ENCODE results near the gene PHKA1. TPM values are rescaled to one million over a fixed set of nuclear protein-coding genes. Genes with fewer than 3 reads are reported as not detected.

Gene PHKA1
- total RNA-seq, 6 experiments from 2014 or later = 0.92 to 2.5 (median 1.7) TPM

DNA sequence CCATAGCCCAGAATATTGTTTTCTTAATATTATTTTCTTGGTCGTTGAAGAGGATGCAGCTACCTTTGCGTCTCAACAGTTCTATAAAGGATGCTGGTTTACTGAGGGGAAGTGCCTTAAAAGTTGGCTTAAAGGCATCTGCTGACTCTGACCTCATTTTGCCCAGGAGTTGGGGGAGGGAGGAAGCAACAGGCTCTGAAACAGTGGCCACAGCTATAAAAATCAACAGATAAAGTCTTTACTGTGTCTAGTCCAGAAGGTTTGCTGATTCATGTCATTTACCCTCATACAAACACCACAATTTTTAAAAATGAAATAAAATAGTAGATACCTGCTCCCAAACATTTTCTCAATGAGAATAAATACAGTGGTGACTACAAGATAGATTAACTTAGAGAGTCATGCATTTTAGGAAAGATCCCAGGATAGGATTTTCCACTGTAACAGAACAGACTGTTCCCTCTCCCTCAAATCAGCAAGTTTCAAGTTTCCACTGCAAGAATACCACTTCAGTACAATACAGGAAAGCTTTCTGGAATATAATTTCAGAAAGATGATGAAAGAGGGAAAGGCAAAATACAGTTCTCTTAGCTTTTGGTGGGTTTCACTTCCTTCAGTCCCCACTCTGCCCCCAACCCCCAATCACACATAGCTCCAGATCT is 1.9 kb downstream of the PHKA1 start:
- intact Hi-C loops (cut with DNase I) = no loop called here
- Histone ChIP-seq H3K27me3 (no peaks in the 10 kb centered on the region), H3K4me1 (no peaks in the 10 kb centered on the region), H3K4me3 (no peak overlapping the region), H3K27ac (no peak overlapping the region), H3K36me3 (no peaks in the 10 kb centered on the region), H3K9me3 (no peaks in the 10 kb centered on the region)
- DNase-seq (no peak), ATAC-seq (no peak)
- TF ChIP-seq POLR2A (IDR thresholded peaks at IDR 0.05) = no peak
- TF ChIP-seq CTCF (IDR thresholded peaks at IDR 0.05) = no peak
- WGBS (ENCODE audit: insufficient coverage, low coverage, low lambda C conversion rate, missing lambda C conversion rate) = 26% methylated on average over 2 of the region's 2 CpGs

DNA sequence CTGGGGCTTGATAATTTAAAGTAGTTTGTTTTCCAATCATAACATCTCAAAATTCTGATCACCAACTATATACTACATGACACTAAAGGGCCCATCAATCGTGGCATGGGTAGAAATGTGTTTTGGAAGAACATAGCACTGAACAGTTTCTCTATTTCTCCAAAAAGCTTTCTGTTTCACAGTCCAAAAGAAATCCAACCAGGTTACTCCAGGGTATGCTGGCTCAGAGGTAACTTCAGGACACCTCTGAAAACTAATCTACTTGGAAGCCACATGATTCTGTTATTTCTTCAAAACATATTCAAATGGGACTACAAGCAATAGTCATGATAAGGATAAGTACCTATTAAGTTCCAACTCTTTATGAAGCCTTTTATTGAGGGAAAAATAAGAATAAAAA is 8.3 kb downstream of the PHKA1 start:
- DNase-seq (no peak), ATAC-seq (peak in 1 of 4 donors; percentile 62)
- Histone ChIP-seq H3K27ac (no peak overlapping the region), H3K27me3 (no peaks in the 10 kb centered on the region), H3K4me3 (no peak overlapping the region), H3K36me3 (no peaks in the 10 kb centered on the region), H3K4me1 (no peaks in the 10 kb centered on the region), H3K9me3 (no peaks in the 10 kb centered on the region)
- TF ChIP-seq POLR2A (IDR thresholded peaks at IDR 0.05) (no peak), CTCF (IDR thresholded peaks at IDR 0.05) (no peak)
- intact Hi-C loops (cut with DNase I) = no loop called here
- WGBS (ENCODE audit: insufficient coverage, low coverage, low lambda C conversion rate, missing lambda C conversion rate) = 22% methylated on average over 1 of the region's 1 CpG

- Histone ChIP-seq H3K9me3 (no peaks in the 10 kb centered on the region), H3K27ac (no peak overlapping the region), H3K27me3 (no peaks in the 10 kb centered on the region), H3K4me1 (no peaks in the 10 kb centered on the region), H3K4me3 (no peak overlapping the region), H3K36me3 (no peaks in the 10 kb centered on the region)
- DNase-seq (no peak), ATAC-seq (peak in 1 of 4 donors; percentile 46)
- TF ChIP-seq POLR2A (IDR thresholded peaks at IDR 0.05) = no peak
- no peak for TF ChIP-seq CTCF (IDR thresholded peaks at IDR 0.05)
- intact Hi-C loops (cut with DNase I) = no loop called here
Observed at GRCh38 chrX:72705111-72705510, 9.0 kb downstream of the PHKA1 start.

DNA sequence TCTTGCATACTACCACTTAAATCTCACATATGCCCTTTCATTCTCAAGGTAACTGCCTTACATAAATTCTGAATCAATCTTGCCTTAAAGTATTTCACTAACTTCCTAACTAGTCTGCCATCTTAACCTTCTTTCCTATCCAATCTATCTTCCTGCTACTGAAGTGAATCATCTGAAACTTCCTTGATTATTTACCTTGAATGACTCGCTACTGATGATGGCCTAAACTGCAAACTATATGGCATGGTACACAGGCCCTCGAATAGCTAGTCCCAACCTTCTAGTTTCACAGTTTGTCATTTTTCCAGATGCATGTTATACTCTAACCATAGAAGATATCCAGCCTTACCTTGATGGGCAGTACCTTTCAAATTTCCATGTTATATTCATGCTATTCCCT is 19.9 kb downstream of the PHKA1 start:
- Histone ChIP-seq H3K4me1 (no peaks in the 10 kb centered on the region), H3K27me3 (no peaks in the 10 kb centered on the region), H3K9me3 (no peaks in the 10 kb centered on the region), H3K27ac (no peak overlapping the region), H3K4me3 (no peak overlapping the region), H3K36me3 (no peaks in the 10 kb centered on the region)
- intact Hi-C loops (cut with DNase I) = no loop called here
- ATAC-seq (no peak), DNase-seq (no peak)
- TF ChIP-seq CTCF (IDR thresholded peaks at IDR 0.05) (no peak), POLR2A (IDR thresholded peaks at IDR 0.05) (no peak)
- 83% methylated on average over 2 of the region's 2 CpGs for WGBS (ENCODE audit: insufficient coverage, low coverage, low lambda C conversion rate, missing lambda C conversion rate)

GRCh38 chrX:72693477-72693876 is 20.6 kb downstream of the PHKA1 start:
- DNase-seq (no peak), ATAC-seq (no peak)
- Histone ChIP-seq H3K9me3 (no peaks in the 10 kb centered on the region), H3K4me1 (no peaks in the 10 kb centered on the region), H3K27ac (no peak overlapping the region), H3K36me3 (no peaks in the 10 kb centered on the region), H3K27me3 (no peaks in the 10 kb centered on the region), H3K4me3 (no peak overlapping the region)
- WGBS (ENCODE audit: insufficient coverage, low coverage, low lambda C conversion rate, missing lambda C conversion rate) = 86% methylated on average over 1 of the region's 1 CpG
- TF ChIP-seq CTCF (IDR thresholded peaks at IDR 0.05) = no peak
- TF ChIP-seq POLR2A (IDR thresholded peaks at IDR 0.05) = no peak
- intact Hi-C loops (cut with DNase I) = no loop called here

All from right lobe of liver (tissue), 6 donors.